ENCODE data around the gene RGS6.

RGS6 gene

DNA sequence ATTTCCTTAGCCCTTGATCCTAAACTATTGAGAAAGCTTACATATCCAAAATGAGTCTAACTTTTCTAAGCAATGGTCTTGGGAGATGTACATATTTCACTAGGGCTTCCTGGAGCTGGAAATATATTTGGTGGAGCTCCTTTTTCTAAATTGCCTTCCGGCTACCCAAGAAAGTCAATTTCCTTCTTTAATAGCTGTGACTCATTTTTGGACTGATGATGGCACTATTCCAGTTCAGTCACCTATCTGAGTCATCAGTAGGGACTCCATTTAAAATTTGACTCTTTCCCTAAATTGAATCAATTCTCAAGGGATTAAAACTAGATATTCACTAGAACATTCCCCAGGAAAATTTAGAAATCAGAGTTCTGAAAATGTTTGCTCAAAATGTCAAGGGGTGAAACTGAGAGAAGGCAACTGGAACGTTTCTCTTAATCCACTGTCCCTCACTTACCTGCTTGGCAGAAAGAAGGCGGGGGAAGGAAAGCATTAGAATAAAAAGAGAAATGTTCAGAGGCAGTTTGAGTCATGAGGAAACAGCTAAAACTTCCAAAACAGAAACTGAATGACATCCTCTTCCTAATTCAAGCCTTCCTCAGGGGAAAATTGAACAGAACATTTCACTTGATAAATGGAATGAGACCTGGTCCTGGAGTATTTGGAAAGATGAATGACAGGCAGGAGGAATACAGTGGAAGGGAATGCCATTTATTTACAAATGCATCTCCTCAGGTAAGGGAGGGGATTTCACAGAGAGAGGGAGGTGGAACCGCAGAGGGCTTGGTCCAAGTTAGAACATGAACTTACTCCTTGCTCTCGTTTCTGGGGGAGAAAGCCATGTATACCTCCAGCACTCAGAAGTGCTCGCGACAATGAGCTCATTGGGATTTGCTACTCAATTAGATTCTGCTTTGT, 91.2 kb downstream of the RGS6 start:
- DNase-seq: no peak

DNA sequence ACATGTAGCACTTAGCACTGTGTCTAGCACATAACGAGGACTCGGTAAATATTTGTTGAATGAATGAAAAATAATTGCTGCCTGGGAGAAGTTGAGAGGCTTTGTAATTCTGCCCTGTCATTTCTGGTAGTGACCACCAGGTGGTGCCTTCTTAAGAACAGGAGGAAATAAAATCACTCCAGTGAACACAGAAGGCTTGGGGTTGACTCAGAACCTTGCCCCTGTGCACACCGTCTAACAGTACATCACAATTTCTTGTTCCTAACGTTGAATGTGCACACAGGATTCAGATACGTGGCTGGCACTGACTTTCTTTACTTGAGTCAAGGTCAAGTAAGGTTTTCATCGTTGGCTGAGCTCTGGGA, 91.8 kb downstream of the RGS6 start:
- peak; percentile 13 for DNase-seq

DNA sequence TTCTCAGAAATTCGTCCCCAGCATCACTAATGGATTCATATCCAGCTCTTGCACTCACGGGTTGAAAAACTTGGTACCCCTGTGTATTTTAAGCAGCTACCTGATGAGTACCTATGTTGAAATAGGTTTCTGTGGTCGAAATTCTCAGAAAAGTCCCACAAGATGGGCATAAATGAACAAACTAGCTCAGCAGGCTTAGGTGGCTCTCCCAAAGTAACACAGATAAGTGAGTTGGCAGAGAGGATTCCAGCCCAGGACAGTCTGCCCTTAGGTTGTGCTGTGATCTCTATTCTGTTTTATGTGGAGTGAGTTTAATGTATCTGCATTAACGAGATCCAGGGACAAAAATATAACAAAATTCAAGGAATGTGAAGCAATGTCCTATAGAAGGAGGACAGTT, 92.3 kb downstream of the RGS6 start:
- no peak for DNase-seq

DNA sequence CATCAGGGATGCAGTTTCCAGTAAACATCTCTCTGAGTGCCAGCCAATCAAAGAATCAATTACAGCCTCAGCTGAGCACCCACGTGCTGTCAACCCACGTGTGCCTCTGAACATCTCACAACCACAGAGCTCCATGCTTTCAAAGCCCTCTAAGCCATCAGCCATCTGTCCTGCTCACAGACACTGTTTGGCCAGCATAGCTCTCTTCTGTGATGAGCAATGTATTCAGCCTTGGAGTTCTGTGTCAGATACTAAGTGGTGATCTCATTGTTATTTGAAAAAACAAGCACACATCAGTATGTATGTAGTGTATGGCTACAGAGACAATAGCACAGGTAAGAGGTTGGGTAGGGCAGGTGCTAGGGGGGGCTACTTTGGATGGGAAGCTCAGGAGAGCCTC, 94.3 kb downstream of the RGS6 start:
- no peak for DNase-seq

DNA sequence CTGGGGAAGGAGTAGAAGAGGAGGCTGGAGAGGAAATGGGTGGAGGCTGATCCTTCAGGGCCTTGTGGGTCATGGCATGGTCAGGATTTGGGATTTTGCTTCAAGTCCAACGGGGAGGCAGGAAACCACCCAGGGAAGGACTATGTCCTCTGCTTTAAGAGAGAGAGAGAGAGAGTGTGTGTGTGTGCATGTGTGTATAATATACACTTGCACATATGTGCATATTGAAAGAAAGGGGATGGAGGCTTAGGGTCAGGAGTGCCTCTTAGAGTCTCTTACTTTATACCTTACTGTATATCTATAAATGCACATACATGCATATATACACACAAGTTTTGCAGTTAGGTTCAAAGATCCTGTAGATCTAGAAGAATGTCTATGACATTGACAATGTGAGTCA, 94.8 kb downstream of the RGS6 start:
- no peak for DNase-seq

DNA sequence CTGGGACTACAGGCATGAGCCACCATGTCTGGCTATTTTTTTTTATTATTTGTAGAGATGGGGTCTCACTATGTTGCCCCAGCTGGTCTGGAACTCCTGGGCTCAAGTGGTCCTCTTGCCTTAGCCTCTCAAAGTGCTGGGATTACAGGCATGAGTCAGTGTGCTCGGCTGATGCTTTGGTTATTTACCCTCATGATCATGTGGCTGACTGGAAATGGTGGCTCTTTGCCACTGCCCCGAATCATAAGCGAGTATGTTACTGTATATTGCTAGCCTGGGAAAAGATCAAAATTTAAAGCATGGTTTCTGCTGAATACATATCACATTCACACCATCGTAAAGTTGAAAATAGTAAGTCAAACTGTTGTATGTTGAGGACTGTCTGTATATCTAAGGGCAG, 101.1 kb downstream of the RGS6 start:
- DNase-seq: no peak

- no peak for DNase-seq
These were observed 108.3 kb downstream of the RGS6 start for GRCh38 chr14:72040528-72040927.

- DNase-seq: no peak
These were observed 113.0 kb downstream of the RGS6 start for GRCh38 chr14:72045271-72045670.

DNA sequence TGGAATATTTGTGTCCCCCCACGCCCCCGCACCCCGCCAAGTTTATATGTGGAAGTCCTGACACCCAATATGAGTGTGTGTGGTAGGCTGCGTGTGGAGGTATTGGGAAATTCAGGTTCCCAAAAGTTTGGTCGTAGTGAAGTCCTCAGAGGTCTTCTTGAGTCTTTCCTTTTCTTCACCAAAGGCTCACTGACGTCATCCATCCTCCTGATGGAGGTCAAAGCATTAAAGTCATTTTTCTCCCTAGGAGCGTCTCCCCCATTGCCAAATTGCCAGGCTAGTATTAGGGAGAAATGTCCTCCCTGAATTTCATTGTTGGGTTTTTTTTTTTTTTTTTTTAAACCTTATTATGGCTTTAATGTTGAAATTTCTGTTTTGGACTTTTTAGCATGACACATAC, 113.7 kb downstream of the RGS6 start:
- DNase-seq: no peak

DNA sequence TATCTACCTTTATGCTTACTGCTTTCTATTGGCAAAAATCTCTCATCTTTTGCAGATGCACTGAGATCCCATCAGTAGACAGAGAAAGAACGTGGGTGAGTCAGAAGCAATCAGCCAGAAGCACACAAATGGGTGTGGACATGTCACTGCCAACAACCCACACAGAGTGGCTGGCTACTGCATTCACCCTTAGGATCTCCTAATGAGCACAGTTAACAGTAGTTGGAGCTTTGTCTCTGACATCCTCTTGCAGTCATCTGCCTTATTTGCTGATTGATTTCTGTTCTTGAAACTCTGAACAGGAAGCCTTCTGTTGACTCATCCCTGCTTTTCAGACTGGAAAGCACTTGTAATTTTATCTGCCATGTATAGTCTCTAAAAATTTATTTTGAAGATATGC, 117.2 kb downstream of the RGS6 start:
- peak; percentile 15 for DNase-seq

DNA sequence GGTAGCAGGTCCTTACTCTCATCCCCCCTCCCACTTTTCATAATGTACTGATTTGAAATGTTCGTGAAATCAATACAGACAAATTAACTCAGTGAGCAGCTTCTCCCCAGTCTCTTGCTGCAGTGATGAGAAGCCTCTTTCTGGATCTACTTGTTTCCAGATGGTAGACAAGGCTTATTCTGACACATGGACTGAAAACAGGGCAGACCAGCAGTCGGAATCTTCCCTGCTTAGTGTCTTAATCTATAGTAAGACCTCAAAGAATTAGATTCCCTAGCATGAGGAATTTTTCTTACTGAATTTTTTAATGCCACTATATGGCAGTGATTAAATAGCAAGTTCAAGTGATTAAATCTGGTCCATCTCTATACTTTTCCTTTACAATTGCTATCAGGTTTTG, 120.1 kb downstream of the RGS6 start:
- DNase-seq: no peak

DNA sequence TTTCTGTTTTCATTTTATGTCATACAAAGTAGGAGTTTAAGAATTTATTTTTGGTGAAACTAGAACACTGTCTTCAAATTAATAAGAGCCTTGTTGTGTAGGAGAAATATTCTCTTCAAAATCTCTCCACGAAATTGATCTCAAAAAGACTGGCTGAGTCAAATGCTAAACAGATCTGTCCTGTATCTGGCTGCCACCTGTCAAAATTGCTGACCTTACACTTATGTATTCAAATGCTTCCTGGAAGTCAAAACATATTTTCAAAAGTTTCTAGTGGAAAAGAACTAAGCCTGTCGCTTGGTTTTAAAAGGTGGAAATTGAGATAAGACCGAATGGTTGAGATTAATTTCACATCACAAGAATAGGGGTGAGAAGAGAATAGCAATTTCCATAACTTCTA, 121.4 kb downstream of the RGS6 start:
- no peak for DNase-seq

DNA sequence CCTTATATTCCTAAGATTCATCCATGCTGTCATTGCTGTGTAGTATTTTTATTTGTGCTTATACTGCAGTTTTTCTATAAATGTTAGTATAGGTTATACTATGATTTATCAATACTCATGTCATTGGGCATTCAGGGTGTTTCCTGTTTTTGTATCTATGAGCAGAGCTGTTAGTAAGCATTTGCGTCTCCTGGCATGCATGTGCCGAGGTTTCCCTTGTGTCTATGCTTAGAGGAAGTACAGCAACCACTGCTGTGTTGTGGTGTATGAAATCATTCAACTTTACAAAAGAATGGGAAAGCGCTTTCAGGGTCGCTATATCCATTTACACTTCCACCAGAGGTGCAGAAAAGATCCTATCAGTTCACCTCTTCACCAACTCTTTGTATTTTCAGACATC, 122.7 kb downstream of the RGS6 start:
- DNase-seq: no peak

DNA sequence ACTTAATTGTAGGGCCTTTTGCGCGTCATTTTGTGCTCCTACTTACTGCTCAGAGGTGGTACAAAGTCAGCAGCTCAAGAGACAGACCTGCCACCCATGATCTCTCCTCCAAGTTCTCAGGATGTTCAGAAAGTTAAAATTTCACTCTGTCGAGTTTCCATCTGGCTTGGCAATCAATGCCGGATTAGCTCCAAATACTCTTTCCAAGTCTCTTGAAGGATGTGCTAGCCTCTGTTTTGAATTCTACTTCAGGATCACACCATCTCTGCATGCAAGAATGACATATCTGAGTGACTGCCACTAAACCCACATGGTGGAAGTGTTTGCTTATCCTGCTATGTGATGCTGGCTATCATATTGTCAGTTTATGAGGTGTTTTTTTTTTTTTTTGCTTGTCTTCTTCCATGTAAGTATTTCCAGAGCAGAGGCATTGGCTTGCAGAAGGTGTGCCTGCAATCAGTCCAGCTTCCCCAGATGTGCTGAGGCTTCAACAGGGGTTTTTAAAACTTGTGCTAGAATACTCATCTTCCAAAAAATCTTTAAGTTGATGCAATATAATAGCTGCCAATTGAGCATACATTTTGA, 125.6 kb downstream of the RGS6 start:
- no peak for DNase-seq

DNA sequence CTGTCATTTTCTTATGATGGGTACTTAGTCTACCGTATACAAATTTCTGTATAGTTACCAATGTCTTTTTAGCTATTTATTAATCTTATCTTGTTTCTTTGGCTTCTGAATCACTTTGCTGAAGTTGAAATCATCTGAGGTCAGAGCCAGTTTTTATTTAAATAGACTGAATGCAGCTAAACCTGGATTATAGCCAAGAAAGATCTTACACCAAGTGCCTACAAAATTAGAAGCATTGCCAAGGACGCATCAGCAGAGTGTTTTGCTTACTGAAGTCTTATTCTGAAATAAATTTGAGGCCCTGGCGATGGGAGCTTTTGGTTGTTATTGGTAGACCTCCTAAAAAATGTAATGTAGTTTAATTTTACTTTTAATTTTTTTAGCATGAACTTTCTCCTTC, 128.2 kb downstream of the RGS6 start:
- no peak for DNase-seq

DNA sequence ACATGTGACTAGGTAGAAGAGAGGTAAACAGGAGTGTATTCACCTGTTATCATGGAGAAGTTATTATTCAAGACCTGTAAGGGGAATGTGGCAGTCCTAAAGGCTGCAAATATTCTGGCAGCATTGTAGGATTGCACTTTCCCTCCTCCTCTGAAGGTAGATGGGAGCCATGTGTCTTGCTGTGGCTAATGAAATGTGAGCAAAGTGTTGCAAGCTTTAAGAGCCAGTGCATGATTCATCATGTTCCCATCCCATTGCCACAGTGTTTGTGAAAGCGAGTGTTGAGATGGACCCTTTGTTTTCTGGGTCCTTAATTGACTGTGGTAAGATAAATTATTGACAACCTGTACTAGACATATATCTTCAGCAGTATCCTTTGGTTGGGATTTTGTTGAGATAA, 128.7 kb downstream of the RGS6 start:
- no peak for DNase-seq

GRCh38 chr14:72061718-72062117, 129.5 kb downstream of the RGS6 start:
- no peak for DNase-seq

DNA sequence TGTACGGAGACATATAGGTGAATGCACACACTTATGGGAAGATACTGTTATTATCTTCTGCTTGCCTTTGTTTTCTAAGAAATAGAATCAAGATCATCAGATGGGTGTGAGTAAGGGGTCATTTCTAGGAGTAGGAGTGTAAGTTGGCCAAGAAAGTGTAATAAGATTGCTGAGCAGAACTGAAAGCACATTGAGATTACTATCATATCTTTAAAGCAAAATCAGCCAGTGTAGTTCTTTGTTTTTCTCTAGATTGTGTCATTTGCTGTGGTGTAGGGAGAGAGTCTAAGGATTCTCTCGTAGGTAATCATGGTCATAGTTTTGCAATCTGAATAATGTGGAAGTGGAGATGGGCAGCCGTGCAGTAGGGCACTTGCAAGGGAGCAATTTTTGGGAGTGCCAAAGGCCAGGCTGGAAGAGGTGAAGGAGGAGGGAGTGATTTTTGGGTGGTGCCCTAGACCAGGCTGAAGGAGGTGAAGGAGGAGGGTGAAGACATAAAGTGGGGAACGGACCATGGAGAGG, 131.6 kb downstream of the RGS6 start:
- DNase-seq: no peak

- no peak for DNase-seq
These were observed 132.3 kb downstream of the RGS6 start for GRCh38 chr14:72064501-72064900.

GRCh38 chr14:72070458-72070857, 138.2 kb downstream of the RGS6 start:
- DNase-seq: no peak

DNA sequence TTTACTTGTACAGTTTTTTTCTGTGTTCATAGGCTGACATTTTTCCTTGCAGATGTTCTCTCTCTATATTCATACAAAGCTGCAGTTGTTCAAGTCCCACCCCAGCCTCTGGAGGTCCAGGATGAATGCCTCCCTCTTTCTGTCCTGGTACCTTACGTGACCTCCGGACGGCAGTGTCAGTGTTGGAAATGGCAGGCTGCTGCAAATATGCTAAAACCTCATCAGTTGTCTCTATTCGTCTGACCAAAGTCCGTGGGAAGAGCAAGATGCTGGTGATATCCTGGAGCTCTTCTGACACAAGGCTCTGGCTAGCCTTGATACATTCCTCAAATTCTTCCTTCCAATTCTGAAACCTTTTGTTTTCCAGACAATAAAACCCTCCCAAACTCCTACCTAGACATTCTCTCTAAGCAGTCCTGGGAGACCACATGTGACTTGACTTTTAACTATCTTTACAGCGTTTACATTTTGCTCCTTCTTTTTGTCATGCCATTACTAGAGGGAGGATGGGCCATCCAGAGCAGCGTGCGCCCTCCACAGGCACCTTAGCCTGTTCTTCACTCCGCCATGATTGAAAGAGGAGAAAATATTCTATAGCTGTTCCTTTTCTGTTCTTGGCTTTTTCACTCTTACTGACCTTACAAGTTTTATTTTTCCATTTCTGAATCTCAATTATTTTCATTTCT, 143.6 kb downstream of the RGS6 start:
- DNase-seq: no peak

DNA sequence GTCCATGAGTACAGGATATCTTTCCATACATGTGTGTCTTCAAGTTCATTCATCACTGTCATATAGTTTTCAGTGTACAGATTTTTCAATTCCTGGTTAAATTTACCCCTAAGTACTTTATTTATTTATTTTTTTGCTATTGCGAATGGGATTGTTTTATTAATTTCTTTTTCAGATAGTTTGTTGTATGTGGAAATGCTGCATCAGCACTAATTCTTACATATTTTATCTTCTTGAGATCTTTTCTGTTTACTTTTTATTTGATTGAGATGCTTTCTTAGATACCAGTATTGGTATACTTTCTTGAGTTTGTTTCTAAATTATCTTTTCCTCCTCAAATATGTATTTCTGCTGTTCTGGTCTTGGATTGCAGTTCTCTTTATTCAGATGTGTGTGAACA, 148.9 kb downstream of the RGS6 start:
- DNase-seq: no peak

DNA sequence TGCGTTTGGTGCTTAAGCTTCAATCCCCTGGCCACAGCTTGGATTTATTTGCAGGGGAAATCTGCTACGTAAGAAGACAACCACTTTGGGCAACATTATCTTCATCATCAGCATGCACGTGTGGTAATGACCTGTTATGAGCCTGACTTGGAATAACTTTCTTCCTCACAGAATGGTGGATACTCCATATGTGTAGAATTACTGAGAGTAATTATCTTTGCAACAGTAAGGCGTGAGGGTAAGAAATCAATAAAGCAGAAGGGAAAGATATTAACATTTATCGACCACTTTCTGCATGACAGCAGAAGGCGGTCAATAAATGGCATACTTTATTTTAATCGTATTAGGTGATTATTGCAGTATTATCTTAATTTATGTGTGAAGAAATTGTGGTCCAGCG, 152.7 kb downstream of the RGS6 start:
- no peak for DNase-seq

DNA sequence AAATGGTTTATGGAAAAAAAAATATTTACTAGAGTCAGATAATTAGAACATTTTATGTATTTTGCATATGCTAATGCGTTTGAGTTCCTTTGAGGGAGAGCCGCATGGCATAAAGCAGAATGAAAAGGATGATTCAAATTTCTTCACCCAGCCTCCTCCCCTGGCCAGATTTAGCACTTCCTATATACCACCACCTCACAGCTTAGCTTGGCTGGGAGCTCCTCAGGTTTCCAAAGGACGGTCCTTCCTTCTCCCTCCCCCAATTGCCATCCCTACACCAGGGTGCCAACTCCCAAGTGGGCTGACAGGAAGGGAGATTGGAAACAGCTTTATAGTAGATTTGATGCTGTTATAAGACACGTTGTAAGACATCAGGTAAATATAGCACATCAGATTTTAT, 157.4 kb downstream of the RGS6 start:
- no peak for DNase-seq
